Kidney (tissue), 11 donors: Measurements from ENCODE around the gene TUBB8. TPM values are rescaled to one million over a fixed set of nuclear protein-coding genes. Genes with fewer than 3 reads are reported as not detected.
A peak's percentile ranks its signal among the peaks of the same experiment; 100 is the strongest.
"Not testable (repeated sequence)": the region's sequence is repeated elsewhere in the genome, so short reads cannot be mapped to it uniquely, and the experiment has no call there.

ENCODE experiments used
- DNase-seq, 5 donors: peaks; one replicate each; pipeline ENCODE4 v3.0.0-alpha.2; 2013 to 2020
- FAIRE-seq: peaks from 2 replicates; lab custom pipeline; 2012; peaks lifted over from hg19 to GRCh38; lab: Jason Lieb, UNC
- H3K27ac ChIP-seq, 2 donors: one replicate each; pipeline ENCODE4 v1.7.0; 2013; ENCODE audit warnings: low read depth in 2 of 2, low read length in 2 of 2, inconsistent platforms in 1 of 2
- H3K27me3 ChIP-seq: one replicate; pipeline ENCODE4 v1.7.1; 2013; ENCODE audit warnings: low read length, inconsistent platforms; ENCODE audit not compliant: control insufficient read depth, insufficient read depth
- H3K36me3 ChIP-seq, 3 donors: one replicate each; pipeline versions ENCODE4 v1.7.0 to v1.7.1; 2013; ENCODE audit warnings: low read length in 3 of 3, control low read depth in 1 of 3, inconsistent platforms in 1 of 3; ENCODE audit not compliant: insufficient read depth in 3 of 3, control insufficient read depth in 2 of 3
- H3K4me1 ChIP-seq, 3 donors: one replicate each; pipeline versions ENCODE4 v1.7.0 to v1.7.1; 2013; ENCODE audit warnings: low read length in 3 of 3, inconsistent platforms in 1 of 3, low read depth in 1 of 3; ENCODE audit not compliant: control insufficient read depth in 2 of 3, insufficient read depth in 2 of 3
- H3K4me3 ChIP-seq, 3 donors: one replicate each; pipeline versions ENCODE4 v1.7.0 to v1.8.1; 2013; ENCODE audit warnings: low read length in 3 of 3, control low read depth in 1 of 3, inconsistent platforms in 1 of 3
- H3K9ac ChIP-seq, 3 donors: one replicate each; pipeline versions ENCODE4 v1.7.0 to v1.7.1; 2013; ENCODE audit warnings: low read length in 3 of 3, control low read depth in 1 of 3, inconsistent platforms in 1 of 3
- H3K9me3 ChIP-seq, 3 donors: one replicate each; pipeline versions ENCODE4 v1.7.0 to v1.7.1; 2013; ENCODE audit warnings: low read length in 3 of 3, control low read depth in 1 of 3, inconsistent platforms in 1 of 3; ENCODE audit not compliant: control insufficient read depth in 2 of 3, insufficient read depth in 1 of 3
- intact Hi-C: fragments of 100-400 bp; cut with DNase I; formaldehyde crosslinking; loops from one replicate; pipeline ENCODE4 v1.11.1; 2022
- polyA plus RNA-seq: library from polyadenylated mRNA; stranded (reverse); fragments of 350-450 nt; fragmentation: Illumina TruSeq; extraction: RNeasy Lipid Tissue Mini Kit (QIAGEN cat#74804); gene quantifications from one replicate; pipeline ENCODE4 v1.2.3, GENCODE V29; 2014; ENCODE audit warnings: low read depth, low replicate concordance; ENCODE audit not compliant: insufficient read depth
- total RNA-seq: library from RNA; stranded (reverse); fragmentation: NEBNext Ultra II Directional; extraction: Animal tissue kit (Norgen Biotek cat#: 25700); gene quantifications from one replicate; pipeline ENCODE4 v1.2.1, GENCODE V29; 2021
- donor health status: control.
- donor health status: control.
- donor health status: DM: yes; HTN: yes; CAD: no.
- donor health status: Normal renal cell carcinoma (clear cell type).

Gene TUBB8
- total and polyA plus RNA-seq, 2 donors from 2014 or later = not detected

DNA sequence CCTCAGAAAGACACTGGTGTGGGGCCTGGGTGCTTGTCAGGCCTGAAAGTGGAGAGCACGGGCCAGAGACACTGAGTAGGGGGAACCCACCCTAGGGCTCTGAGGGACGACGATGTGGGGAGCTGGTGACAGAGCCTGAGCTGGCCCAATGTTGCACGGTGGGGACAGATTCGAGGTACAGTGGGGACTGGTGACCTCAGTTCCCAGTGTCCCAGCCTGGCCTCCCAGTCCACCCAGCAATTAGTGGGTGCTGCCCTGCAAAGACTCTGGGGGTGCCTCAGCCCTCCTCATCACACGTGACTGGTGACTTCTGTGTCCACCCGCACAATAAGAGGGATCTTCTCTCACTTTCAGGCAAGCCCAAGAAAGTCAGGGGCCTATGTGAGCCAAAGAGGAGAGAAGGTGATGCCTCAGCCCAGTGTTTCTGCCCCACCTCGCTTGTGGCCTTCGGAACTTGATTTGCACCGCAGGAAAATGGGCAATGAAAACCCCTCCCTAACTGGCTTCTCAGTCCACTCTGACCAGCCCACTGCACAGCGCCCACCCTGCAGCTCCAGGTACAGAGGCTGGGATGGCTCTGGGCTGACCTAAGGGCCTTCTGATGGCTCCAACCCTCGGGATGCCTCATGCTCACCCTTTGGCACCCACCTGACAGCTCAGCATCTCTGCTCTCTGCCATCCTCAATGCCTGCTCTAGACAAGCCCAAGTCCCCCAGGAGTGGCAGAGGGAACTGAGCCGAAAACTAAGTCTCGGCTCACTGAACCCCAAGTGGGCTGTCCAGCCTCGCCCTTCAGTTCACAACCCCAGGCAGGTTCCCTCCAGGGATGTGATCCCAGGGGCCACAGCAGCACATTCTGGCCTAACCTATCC, 36.4 kb downstream of the TUBB8 start:
- H3K9me3 ChIP-seq, DNase-seq, H3K4me1 ChIP-seq, FAIRE-seq, H3K27me3 ChIP-seq, intact Hi-C loops, H3K4me3 ChIP-seq, H3K27ac ChIP-seq, H3K9ac ChIP-seq, H3K36me3 ChIP-seq: not testable (repeated sequence)

DNA sequence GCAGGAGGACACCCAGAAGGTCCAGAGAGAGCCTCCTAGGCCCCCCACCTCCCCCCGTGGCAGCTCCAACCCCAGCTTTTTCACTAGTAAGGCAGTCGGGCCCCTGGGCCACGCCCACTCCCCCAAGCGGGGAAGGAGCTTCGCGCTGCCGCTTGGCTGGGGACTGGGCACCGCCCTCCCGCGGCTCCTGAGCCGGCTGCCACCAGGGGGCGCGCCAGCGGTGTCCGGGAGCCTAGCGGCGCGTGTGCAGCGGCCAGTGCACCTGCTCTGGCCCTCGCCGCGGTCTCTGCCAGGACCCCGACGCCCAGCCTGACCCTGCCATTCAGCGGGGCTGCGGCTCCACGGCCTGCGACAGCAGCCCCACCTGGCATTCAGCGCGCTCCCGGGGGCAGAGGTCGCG, 37.8 kb downstream of the TUBB8 start:
- H3K9ac ChIP-seq, H3K9me3 ChIP-seq, H3K27me3 ChIP-seq, intact Hi-C loops, H3K4me3 ChIP-seq, FAIRE-seq, H3K36me3 ChIP-seq, H3K4me1 ChIP-seq, H3K27ac ChIP-seq: not testable (repeated sequence)
- DNase-seq = peak in 1 of 5 donors; percentile 26

DNA sequence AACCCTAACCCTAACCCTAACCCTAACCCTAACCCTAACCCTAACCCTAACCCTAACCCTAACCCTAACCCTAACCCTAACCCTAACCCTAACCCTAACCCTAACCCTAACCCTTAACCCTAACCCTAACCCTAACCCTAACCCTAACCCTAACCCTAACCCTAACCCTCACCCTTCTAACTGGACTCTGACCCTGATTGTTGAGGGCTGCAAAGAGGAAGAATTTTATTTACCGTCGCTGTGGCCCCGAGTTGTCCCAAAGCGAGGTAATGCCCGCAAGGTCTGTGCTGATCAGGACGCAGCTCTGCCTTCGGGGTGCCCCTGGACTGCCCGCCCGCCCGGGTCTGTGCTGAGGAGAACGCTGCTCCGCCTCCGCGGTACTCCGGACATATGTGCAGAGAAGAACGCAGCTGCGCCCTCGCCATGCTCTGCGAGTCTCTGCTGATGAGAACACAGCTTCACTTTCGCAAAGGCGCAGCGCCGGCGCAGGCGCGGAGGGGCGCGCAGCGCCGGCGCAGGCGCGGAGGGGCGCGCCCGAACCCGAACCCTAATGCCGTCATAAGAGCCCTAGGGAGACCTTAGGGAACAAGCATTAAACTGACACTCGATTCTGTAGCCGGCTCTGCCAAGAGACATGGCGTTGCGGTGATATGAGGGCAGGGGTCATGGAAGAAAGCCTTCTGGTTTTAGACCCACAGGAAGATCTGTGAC, 38.7 kb downstream of the TUBB8 start:
- H3K36me3 ChIP-seq, H3K9ac ChIP-seq, H3K27ac ChIP-seq, DNase-seq, H3K4me3 ChIP-seq, H3K4me1 ChIP-seq, H3K27me3 ChIP-seq, H3K9me3 ChIP-seq, intact Hi-C loops, FAIRE-seq: not testable (repeated sequence)

Other genes with a start within 250 kb of the TUBB8 start
- gene ZMYND11, start 86.2 kb upstream of the TUBB8 start, total RNA-seq = 80.7 TPM
- gene ZMYND11, start 86.2 kb upstream of the TUBB8 start, polyA plus RNA-seq = 32.7 TPM